Body of pancreas (tissue), 4 donors: ENCODE data around the gene TTF1. TPM values are rescaled to one million over a fixed set of nuclear protein-coding genes. Genes with fewer than 3 reads are reported as not detected.

Experiments
- ATAC-seq: fragments of 150-250 bp; one replicate; pipeline ENCODE4 v1.9.1; 2016
- DNase-seq, 4 donors: peaks; one replicate each; pipeline ENCODE4 v3.0.0-alpha.2; 2019
- H3K27ac ChIP-seq, 4 donors: fragments of 200-600 bp; sonication (generic); 1 replicate in 3 of 4; 2 replicates in 1 of 4; pipeline versions ENCODE4 v1.5.1 to v1.6.1; 2016 to 2019; ENCODE audit warnings: mild to moderate bottlenecking in 1 of 4, mixed read lengths in 1 of 4, moderate library complexity in 1 of 4
- H3K27me3 ChIP-seq, 2 donors: fragments of 200-600 bp; sonication (generic); one replicate each; pipeline ENCODE4 v1.6.0; 2016; ENCODE audit warnings: mild to moderate bottlenecking in 1 of 2
- H3K36me3 ChIP-seq, 2 donors: fragments of 200-600 bp; sonication (generic); replicated peaks in 1 of 2; 2 replicates each; pipeline ENCODE4 v1.5.1; 2016; ENCODE audit warnings: low read depth in 2 of 2; ENCODE audit not compliant: insufficient read depth in 1 of 2
- H3K4me1 ChIP-seq: fragments of 200-600 bp; sonication (generic); one replicate; pipeline ENCODE4 v1.6.0; 2016
- H3K4me3 ChIP-seq, 2 donors: fragments of 200-600 bp; sonication (generic); 1 replicate in 1 of 2; 2 replicates in 1 of 2; pipeline ENCODE4 v1.5.1; 2016 to 2019
- H3K9me3 ChIP-seq, 3 donors: fragments of 200-600 bp; sonication (generic); 1 replicate in 2 of 3; 2 replicates in 1 of 3; pipeline ENCODE4 v1.5.1; 2016
- CTCF ChIP-seq, 7 experiments: fragments of 450-650 bp in 4 of 7; fragments of 200-600 bp in 3 of 7; sonication (generic) in 3 of 7; IDR thresholded peaks; one replicate each; pipeline ENCODE4 v1.5.1; 2016 to 2019; ENCODE audit warnings: antibody characterized with exemption in 7 of 7
- POLR2A ChIP-seq, 3 donors: fragments of 450-650 bp; IDR thresholded peaks; one replicate each; pipeline ENCODE4 v1.6.1; 2016; ENCODE audit warnings: antibody characterized with exemption in 3 of 3, mild to moderate bottlenecking in 2 of 3
- WGBS, 2 donors: methylation state at CpG; one replicate each; pipeline ENCODE4 v1.1.5; 2017; 5-methylcytosine and 5-hydroxymethylcytosine counted together
- intact Hi-C: fragments of 100-400 bp; cut with DNase I; formaldehyde crosslinking; loops from one replicate; pipeline ENCODE4 v1.15.1; 2023
- total RNA-seq, 2 donors: library from RNA; depleted of rRNA; stranded (reverse); fragments of >200 nt; gene quantifications; one replicate each; pipeline ENCODE4 v1.1.0, GENCODE V29; 2016

The TTF1 gene
- total RNA-seq, 2 donors from 2014 or later, result 7.5 to 27.7 TPM

GRCh38 chr9:132366481-132366880 is 40.2 kb downstream of the TTF1 start:
- no peaks in the 10 kb centered on the region for H3K27me3 ChIP-seq
- intact Hi-C loops, result no loop called here
- no peaks in the 10 kb centered on the region for H3K4me1 ChIP-seq
- 71 to 89% methylated on average over 4 of the region's 4 CpGs for WGBS, 2 donors
- no peak overlapping the region for H3K27ac ChIP-seq
- ATAC-seq, result no peak
- TF ChIP-seq CTCF (IDR thresholded peaks at IDR 0.05) (no peak), POLR2A (IDR thresholded peaks at IDR 0.05) (no peak)
- H3K36me3 ChIP-seq, result no peaks in the 10 kb centered on the region
- no peak overlapping the region for H3K4me3 ChIP-seq
- DNase-seq, result no peak
- no peaks in the 10 kb centered on the region for H3K9me3 ChIP-seq

GRCh38 chr9:132365986-132366385 is 40.7 kb downstream of the TTF1 start:
- H3K9me3 ChIP-seq, result no peaks in the 10 kb centered on the region
- intact Hi-C loops, result no loop called here
- no peak for TF ChIP-seq CTCF (IDR thresholded peaks at IDR 0.05)
- TF ChIP-seq POLR2A (IDR thresholded peaks at IDR 0.05), result no peak
- no peaks in the 10 kb centered on the region for H3K27me3 ChIP-seq
- 67 to 69% methylated on average over 3 of the region's 3 CpGs for WGBS, 2 donors
- H3K36me3 ChIP-seq, result no peaks in the 10 kb centered on the region
- DNase-seq (no peak), ATAC-seq (no peak)
- no peak overlapping the region for H3K27ac ChIP-seq
- no peak overlapping the region for H3K4me3 ChIP-seq
- no peaks in the 10 kb centered on the region for H3K4me1 ChIP-seq

GRCh38 chr9:132364068-132364467 is 42.6 kb downstream of the TTF1 start:
- Histone ChIP-seq H3K4me3 (no peak overlapping the region), H3K36me3 (no peaks in the 10 kb centered on the region), H3K9me3 (no peaks in the 10 kb centered on the region), H3K4me1 (no peaks in the 10 kb centered on the region), H3K27ac (no peak overlapping the region), H3K27me3 (no peaks in the 10 kb centered on the region)
- no peak for ATAC-seq
- DNase-seq, result no peak
- WGBS, 2 donors, result 86 to 95% methylated on average over 8 to 9 of the region's 9 CpGs
- TF ChIP-seq POLR2A (IDR thresholded peaks at IDR 0.05), result no peak
- TF ChIP-seq CTCF (IDR thresholded peaks at IDR 0.05), result no peak
- intact Hi-C loops, result no loop called here

GRCh38 chr9:132357764-132358163 is 48.9 kb downstream of the TTF1 start:
- Histone ChIP-seq H3K36me3 (peaks cover 0 to 3% of the 10 kb centered on the region in 2 donors), H3K4me3 (no peak overlapping the region), H3K4me1 (peaks cover 13% of the 10 kb centered on the region), H3K27ac (no peak overlapping the region), H3K27me3 (no peaks in the 10 kb centered on the region), H3K9me3 (no peaks in the 10 kb centered on the region)
- ATAC-seq, result no peak
- DNase-seq, result no peak
- intact Hi-C loops, result no loop called here
- TF ChIP-seq POLR2A (IDR thresholded peaks at IDR 0.05) (no peak), CTCF (IDR thresholded peaks at IDR 0.05) (no peak)
- WGBS, 2 donors, result 85 to 90% methylated on average over 7 of the region's 7 CpGs

- ATAC-seq (no peak), DNase-seq (peak in 1 of 4 donors; percentile 15)
- H3K36me3 ChIP-seq, result peaks cover 0 to 5% of the 10 kb centered on the region in 2 donors
- intact Hi-C loops, result no loop called here
- TF ChIP-seq POLR2A (IDR thresholded peaks at IDR 0.05), result no peak
- TF ChIP-seq CTCF (IDR thresholded peaks at IDR 0.05), result no peak
- no peaks in the 10 kb centered on the region for H3K27me3 ChIP-seq
- no peak overlapping the region for H3K27ac ChIP-seq
- no peaks in the 10 kb centered on the region for H3K9me3 ChIP-seq
- no peak overlapping the region for H3K4me3 ChIP-seq
- WGBS, 2 donors, result 89 to 93% methylated on average over 26 of the region's 26 CpGs
- H3K4me1 ChIP-seq, result peaks cover 23% of the 10 kb centered on the region
Observed at GRCh38 chr9:132356324-132356924, 50.2 kb downstream of the TTF1 start.
